ENCODE data around the gene EDIL3.
"Not testable (repeated sequence)": the region's sequence is repeated elsewhere in the genome, so short reads cannot be mapped to it uniquely, and the experiment has no call there.

Gene EDIL3

DNA sequence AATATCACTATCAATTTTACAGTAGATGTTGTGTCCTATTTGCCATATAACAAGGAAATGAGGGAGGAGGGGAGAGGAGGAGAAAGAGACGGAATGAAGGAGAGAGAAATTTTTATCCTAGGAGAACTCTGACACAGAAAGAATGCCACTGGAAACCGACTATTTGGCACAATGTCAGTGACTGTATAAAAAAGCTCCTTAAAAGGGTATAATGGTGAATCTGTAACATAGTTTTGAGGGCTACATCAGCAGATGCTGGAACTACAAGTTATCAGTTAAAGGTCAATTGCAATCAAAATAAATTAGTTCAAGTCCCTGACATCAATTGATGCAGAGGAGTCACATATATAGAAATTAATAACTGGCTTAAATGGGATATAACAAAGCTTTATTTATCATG is 5.7 kb downstream of the EDIL3 start:
- peak; percentile 10 for DNase-seq (ENCODE audit: low read depth)

GRCh38 chr5:84378420-84378819 is 6.3 kb downstream of the EDIL3 start:
- DNase-seq (ENCODE audit: low read depth), result peak; percentile 73

- DNase-seq (ENCODE audit: low read depth), result no peak
These were observed 8.3 kb downstream of the EDIL3 start for GRCh38 chr5:84376346-84376745.

DNA sequence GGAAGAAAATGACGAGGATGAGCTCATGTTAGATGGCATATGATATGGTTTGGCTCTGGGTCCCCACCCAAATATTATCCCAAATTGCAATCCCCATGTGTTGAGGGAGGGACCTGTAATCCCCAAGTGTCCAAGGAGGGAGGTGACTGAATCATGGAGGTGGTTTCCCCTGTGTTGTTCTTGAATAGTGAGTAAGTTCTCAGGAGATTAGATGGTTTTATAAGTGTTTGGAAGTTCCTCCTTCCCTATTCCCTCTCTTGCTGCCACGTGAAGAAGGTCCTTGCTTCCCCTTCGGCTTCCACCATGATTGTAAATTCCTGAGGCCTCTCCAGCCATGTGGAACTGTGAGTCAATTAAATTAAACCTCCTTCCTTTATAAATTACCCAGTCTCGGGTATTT is 10.1 kb downstream of the EDIL3 start:
- no peak for DNase-seq (ENCODE audit: low read depth)

- no peak for DNase-seq (ENCODE audit: low read depth)
These were observed 11.2 kb downstream of the EDIL3 start for GRCh38 chr5:84373506-84373905.

DNA sequence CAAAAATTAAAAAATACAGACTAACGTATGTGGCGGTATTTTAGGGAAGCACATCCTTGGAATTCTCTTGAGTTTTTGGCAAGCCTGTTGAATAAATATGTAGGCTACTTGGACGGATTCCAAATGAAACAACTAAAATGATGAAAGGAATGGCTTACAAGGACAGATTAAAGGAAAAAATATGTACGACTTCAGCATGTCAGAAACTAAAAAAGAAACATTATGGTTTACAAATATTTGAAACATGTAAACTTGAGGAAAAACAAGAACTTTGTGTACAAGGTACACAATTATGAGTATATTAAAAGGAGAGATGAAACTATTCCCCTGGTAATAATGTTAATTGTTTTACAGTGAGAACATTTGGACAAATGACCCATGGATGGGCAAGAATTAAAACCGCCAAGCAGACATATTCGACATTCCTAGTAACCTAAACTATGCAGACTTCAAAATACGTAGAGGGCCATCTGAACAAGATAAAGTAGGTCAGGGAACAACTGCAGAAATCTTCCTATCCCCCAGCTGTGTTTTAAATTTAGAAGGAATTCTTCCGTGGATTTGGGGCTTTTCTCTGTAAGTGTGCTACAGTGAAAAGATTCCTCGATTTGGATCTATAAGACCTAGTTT is 12.5 kb downstream of the EDIL3 start:
- peak; percentile 85 for DNase-seq (ENCODE audit: low read depth)

- DNase-seq (ENCODE audit: low read depth), result no peak
These were observed 14.5 kb downstream of the EDIL3 start for GRCh38 chr5:84370176-84370575.

GRCh38 chr5:84364043-84364442 is 20.6 kb downstream of the EDIL3 start:
- no peak for DNase-seq (ENCODE audit: low read depth)

- DNase-seq (ENCODE audit: low read depth), result peak; percentile 79
These were observed 22.5 kb downstream of the EDIL3 start for GRCh38 chr5:84362061-84362720.

GRCh38 chr5:84361572-84361971 is 23.1 kb downstream of the EDIL3 start:
- no peak for DNase-seq (ENCODE audit: low read depth)

- DNase-seq (ENCODE audit: low read depth), result no peak
These were observed 24.6 kb downstream of the EDIL3 start for GRCh38 chr5:84360056-84360455.

- DNase-seq (ENCODE audit: low read depth), result no peak
These were observed 30.6 kb downstream of the EDIL3 start for GRCh38 chr5:84354101-84354500.

GRCh38 chr5:84344788-84345187 is 39.9 kb downstream of the EDIL3 start:
- DNase-seq (ENCODE audit: low read depth), result no peak

GRCh38 chr5:84343171-84343570 is 41.5 kb downstream of the EDIL3 start:
- DNase-seq (ENCODE audit: low read depth), result no peak

DNA sequence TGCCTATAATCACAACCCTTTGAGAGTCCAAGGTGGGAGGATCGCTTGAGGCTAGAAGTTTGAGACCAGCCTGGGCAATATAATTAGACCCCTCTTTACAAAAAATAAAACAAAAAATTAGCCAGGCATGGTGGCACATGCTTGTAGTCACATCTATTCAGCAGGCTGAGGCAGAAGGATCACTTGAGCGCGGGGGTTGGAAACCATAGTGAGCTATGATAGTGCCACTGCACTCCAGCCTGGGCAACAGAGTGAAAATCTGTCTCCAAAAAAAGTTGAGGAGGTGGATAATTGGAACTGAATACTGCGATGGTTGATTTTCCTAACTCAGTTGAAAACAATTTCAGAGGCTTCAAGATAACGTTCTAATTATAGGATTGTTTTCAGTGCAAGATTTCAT is 52.6 kb downstream of the EDIL3 start:
- no peak for DNase-seq (ENCODE audit: low read depth)

GRCh38 chr5:84327591-84327990 is 57.1 kb downstream of the EDIL3 start:
- no peak for DNase-seq (ENCODE audit: low read depth)

GRCh38 chr5:84322646-84323045 is 62.0 kb downstream of the EDIL3 start:
- no peak for DNase-seq (ENCODE audit: low read depth)

GRCh38 chr5:84317826-84318225 is 66.9 kb downstream of the EDIL3 start:
- not testable (repeated sequence) for DNase-seq (ENCODE audit: low read depth)

DNA sequence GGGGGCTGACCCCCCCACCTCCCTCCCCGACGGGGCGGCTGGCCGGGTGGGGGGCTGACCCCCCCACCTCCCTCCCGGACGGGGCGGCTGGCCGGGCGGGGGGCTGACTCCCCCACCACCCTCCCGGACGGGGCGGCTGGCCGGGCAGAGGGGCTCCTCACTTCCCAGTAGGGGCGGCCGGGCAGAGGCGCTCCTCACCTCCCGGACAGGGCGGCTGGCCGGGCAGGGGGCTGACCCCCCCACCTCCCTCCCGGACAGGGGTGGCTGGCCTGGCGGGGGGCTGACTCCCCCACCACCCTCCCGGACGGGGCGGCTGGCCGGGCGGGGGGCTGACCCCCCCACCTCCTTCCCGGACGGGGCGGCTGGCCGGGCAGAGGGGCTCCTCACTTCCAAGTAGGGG is 72.4 kb downstream of the EDIL3 start:
- not testable (repeated sequence) for DNase-seq (ENCODE audit: low read depth)

GRCh38 chr5:84309850-84310249 is 74.8 kb downstream of the EDIL3 start:
- DNase-seq (ENCODE audit: low read depth), result not testable (repeated sequence)

- no peak for DNase-seq (ENCODE audit: low read depth)
These were observed 78.1 kb downstream of the EDIL3 start for GRCh38 chr5:84306601-84307000.

GRCh38 chr5:84304599-84304998 is 80.1 kb downstream of the EDIL3 start:
- DNase-seq (ENCODE audit: low read depth), result no peak

GRCh38 chr5:84303315-84303714 is 81.4 kb downstream of the EDIL3 start:
- DNase-seq (ENCODE audit: low read depth), result no peak

DNA sequence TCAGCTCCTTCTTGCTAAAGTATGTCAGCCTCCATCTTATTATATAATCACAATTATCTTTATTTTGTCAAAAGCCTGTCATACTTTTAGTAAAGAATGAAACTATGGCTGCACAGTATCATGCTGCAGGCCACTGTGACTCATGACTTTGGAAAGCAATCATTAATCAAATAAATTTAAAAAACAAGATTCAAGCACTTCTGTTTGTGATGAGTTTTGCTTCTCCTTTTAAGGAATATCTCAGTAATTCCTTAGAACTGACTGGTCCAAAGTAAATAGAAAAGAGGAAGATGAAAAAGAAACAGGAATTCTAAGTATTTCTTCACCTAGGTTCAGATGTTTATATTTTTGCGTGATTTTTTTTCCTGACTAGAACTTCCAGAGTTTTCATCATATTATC is 83.1 kb downstream of the EDIL3 start:
- DNase-seq (ENCODE audit: low read depth), result no peak
